Measurements from ENCODE around the gene PTGER3. TPM values are rescaled to one million over a fixed set of nuclear protein-coding genes. Genes with fewer than 3 reads are reported as not detected.

The PTGER3 gene
- total RNA-seq, 6 donors from 2014 or later = 0.44 to 4.9 (median 1.4) TPM; not detected in 1

DNA sequence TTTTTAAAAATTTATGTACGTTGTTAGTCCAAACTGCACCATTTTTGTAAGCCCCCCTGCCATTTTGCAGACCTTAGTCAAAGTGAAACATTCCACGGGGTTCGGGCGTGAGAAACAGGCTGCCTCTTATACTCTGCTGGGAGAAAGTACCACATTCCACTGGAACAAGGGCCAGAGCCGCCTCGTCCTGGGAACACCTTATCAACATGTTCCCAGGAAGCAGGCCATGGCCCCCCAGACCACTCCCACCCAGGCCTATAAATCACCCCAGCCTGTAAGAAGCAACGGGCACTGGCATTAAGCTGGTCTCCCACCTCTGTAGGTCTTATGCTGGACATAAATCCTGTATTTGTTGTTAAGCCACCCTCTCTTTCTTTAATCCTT lies 34.1 kb upstream of the PTGER3 start:
- DNase-seq (no peak), ATAC-seq (ENCODE audit: low FRiP score in 2 of 2) (no peak)
- TF ChIP-seq POLR2AphosphoS5 (IDR thresholded peaks at IDR 0.05) = no peak
- TF ChIP-seq, protein P1, sequence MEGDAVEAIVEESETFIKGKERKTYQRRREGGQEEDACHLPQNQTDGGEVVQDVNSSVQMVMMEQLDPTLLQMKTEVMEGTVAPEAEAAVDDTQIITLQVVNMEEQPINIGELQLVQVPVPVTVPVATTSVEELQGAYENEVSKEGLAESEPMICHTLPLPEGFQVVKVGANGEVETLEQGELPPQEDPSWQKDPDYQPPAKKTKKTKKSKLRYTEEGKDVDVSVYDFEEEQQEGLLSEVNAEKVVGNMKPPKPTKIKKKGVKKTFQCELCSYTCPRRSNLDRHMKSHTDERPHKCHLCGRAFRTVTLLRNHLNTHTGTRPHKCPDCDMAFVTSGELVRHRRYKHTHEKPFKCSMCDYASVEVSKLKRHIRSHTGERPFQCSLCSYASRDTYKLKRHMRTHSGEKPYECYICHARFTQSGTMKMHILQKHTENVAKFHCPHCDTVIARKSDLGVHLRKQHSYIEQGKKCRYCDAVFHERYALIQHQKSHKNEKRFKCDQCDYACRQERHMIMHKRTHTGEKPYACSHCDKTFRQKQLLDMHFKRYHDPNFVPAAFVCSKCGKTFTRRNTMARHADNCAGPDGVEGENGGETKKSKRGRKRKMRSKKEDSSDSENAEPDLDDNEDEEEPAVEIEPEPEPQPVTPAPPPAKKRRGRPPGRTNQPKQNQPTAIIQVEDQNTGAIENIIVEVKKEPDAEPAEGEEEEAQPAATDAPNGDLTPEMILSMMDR (IDR thresholded peaks at IDR 0.05) = no peak
- TF ChIP-seq POLR2A (IDR thresholded peaks at IDR 0.05) = no peak
- no peak for TF ChIP-seq EP300 (IDR thresholded peaks at IDR 0.05)
- H3K36me3 ChIP-seq = peaks cover 3 to 18% (median 10%) of the 10 kb centered on the region in 4 donors
- peak overlapping the region in 3 of 4 donors; percentile 75 to 88 (median 85) for H3K4me3 ChIP-seq
- 70 to 74% methylated on average over 7 of the region's 7 CpGs for WGBS, 2 donors
- no peaks in the 10 kb centered on the region for H3K9me3 ChIP-seq
- H3K27ac ChIP-seq = peak overlapping the region in 3 of 4 donors; percentile 87 to 94 (median 93)
- peaks cover 22 to 34% (median 24%) of the 10 kb centered on the region in 4 donors for H3K4me1 ChIP-seq
- H3K27me3 ChIP-seq = no peaks in the 10 kb centered on the region

DNA sequence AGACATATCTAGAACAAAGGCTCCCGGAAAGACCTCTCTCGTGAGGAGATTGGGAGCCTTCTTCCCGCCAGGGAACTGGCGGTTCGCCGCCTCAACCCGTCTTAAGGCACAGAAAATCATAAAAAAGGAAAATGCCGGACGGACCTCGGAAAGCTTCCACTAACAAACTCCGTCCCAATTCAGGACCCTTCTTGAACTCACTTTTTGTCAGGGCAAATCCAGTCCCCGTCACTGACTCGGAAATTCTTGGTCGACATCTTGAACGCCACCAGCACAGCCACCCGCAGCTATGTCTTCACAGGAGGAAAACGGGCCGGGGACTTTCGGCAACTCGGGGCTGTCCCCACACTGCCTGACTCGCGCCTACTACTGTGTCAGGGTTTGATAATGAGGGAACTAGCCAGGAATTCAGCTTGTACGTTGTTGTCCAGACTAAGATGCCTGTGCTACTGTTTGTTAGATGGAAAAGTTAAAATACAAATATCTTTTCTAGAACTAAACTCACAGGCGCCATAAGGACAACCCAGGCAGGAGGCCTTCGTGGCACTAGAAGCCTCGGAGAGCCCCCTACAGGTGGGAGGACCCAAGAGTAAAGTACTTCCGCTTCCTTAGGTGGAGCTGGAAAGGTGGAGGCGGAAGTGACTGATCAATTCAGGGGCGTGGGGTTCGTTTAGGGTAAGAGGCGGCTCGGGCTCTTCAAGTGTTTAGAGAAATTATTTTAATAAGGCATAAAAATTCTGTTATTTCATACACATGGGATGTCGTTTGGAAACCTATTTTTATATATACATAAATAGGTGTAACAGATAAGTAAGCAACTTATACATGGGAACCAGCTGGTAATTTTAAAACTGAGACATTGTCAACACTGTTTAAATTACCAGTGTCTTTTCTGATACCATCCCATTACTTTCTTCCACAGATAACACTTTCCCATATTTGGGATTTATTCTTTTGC lies 33.4 kb upstream of the PTGER3 start, which contains the start of gene ZRANB2:
TSS of gene ZRANB2 (minus strand) at position 297 of the 958 bp plus-strand sequence. CDS start at position 257, 40 bp downstream.
- no peaks in the 10 kb centered on the region for H3K9me3 ChIP-seq
- TF ChIP-seq, protein P1 (IDR thresholded peaks at IDR 0.05) = peak; percentile 42 to 63 (median 52)
- TF ChIP-seq EP300 (IDR thresholded peaks at IDR 0.05) (no peak), POLR2A (IDR thresholded peaks at IDR 0.05) (peak in 3 of 4 donors; percentile 65 to 81 (median 68)), POLR2AphosphoS5 (IDR thresholded peaks at IDR 0.05) (peak; percentile 43 to 88)
- H3K4me1 ChIP-seq = peaks cover 22 to 34% (median 25%) of the 10 kb centered on the region in 4 donors
- peak within 1 kb of the TSS; percentile 87 to 94 (median 93) for H3K27ac ChIP-seq
- WGBS, 2 donors = 0% methylated on average over 33 of the region's 33 CpGs
- no peaks in the 10 kb centered on the region for H3K27me3 ChIP-seq
- ATAC-seq (ENCODE audit: low FRiP score in 2 of 2) (peak; percentile 98), DNase-seq (peak; percentile 87 to 89)
- H3K36me3 ChIP-seq = peaks cover 5 to 25% (median 17%) of the 10 kb centered on the region in 4 donors
- H3K4me3 ChIP-seq = peak within 1 kb of the TSS; percentile 73 to 88 (median 80)

DNA sequence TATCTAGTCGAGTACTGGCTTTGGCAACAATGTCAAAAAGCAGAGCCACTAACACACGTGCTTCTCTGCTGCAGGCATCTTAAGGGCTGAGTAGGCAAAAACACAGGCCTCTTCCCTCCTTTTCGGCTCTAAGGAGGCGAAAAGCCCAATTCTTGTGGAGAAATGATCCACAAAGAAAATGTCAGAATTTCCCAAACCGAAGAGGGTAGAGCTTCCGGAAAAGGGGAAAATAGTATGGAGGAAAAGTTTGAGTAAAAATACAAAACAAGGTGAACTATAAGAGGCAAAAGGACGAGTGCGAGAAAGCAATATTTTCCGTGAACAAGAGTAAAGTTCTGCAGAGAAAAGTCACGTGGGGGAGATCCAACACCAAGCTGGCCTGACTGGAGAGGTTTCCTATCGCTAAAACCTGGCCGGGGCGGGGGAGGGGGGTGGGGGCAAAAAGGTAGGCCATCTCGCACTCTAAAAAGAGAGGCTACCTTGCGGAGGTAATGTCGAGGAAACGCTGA lies 32.7 kb upstream of the PTGER3 start:
- Histone ChIP-seq H3K4me3 (peak overlapping the region; percentile 73 to 88 (median 80)), H3K27me3 (no peaks in the 10 kb centered on the region), H3K27ac (peak overlapping the region; percentile 87 to 94 (median 93)), H3K4me1 (peaks cover 22 to 34% (median 25%) of the 10 kb centered on the region in 4 donors), H3K9me3 (no peaks in the 10 kb centered on the region), H3K36me3 (peaks cover 11 to 33% (median 22%) of the 10 kb centered on the region in 4 donors)
- DNase-seq (no peak), ATAC-seq (ENCODE audit: low FRiP score in 2 of 2) (peak in 1 of 2 donors; percentile 58)
- WGBS, 2 donors = 0 to 1% methylated on average over 17 of the region's 17 CpGs
- TF ChIP-seq POLR2AphosphoS5 (IDR thresholded peaks at IDR 0.05) = no peak

DNA sequence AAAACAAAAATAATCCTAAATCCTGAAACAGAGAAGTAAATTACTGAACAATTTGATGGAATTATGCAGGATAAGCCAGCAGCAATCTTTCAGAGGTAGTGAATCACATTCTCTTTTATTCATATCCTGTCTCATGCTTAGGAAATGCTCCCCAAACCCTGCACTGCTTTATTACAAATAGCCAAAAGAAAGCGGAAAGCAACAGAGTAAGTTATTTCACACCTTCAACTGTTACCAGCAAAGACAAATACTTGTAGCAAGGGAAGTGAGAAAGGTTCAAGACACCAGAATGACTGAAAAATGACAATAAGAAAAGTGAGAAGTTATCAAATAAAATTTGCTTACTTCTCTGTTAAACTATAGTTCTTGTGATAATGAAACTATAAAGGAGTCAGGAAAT lies 27.1 kb upstream of the PTGER3 start:
- no peak for DNase-seq
- TF ChIP-seq POLR2AphosphoS5 (IDR thresholded peaks at IDR 0.05) (no peak), POLR2A (IDR thresholded peaks at IDR 0.05) (no peak), EP300 (IDR thresholded peaks at IDR 0.05) (no peak)
- TF ChIP-seq, protein P1 (IDR thresholded peaks at IDR 0.05) = no peak
- Histone ChIP-seq H3K4me1 (peaks cover 17 to 22% (median 18%) of the 10 kb centered on the region in 4 donors), H3K4me3 (no peak overlapping the region), H3K27me3 (no peaks in the 10 kb centered on the region), H3K36me3 (peaks cover 42 to 89% (median 57%) of the 10 kb centered on the region in 4 donors), H3K27ac (no peak overlapping the region), H3K9me3 (no peaks in the 10 kb centered on the region)
- ATAC-seq (ENCODE audit: low FRiP score in 2 of 2) = no peak
- 97% methylated on average over 1 of the region's 1 CpG for WGBS, 2 donors

DNA sequence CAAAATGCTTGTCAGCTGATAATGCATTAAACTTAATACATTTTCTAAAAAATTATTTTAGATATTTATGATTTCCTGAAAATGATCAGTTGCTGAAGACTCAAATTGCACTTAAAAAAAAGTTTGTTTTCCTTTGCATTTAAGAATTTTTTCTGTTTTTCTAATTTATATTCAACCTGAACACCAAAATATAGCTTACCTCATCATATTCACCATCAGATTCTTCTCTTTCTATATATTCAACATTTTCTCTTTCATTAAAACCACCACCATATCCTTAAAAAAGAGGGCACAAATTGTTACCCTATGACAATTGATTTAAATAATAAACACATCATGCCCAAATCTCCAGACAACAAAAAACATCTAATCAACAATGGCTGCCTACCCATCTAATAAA lies 24.7 kb upstream of the PTGER3 start:
- Histone ChIP-seq H3K4me1 (peaks cover 0 to 5% (median 0%) of the 10 kb centered on the region in 4 donors), H3K27me3 (no peaks in the 10 kb centered on the region), H3K9me3 (no peaks in the 10 kb centered on the region), H3K36me3 (peaks cover 58 to 100% (median 72%) of the 10 kb centered on the region in 4 donors), H3K27ac (no peak overlapping the region), H3K4me3 (no peak overlapping the region)
- TF ChIP-seq POLR2A (IDR thresholded peaks at IDR 0.05) = no peak
- no peak for TF ChIP-seq EP300 (IDR thresholded peaks at IDR 0.05)
- no peak for TF ChIP-seq POLR2AphosphoS5 (IDR thresholded peaks at IDR 0.05)
- TF ChIP-seq, protein P1 (IDR thresholded peaks at IDR 0.05) = no peak
- no peak for ATAC-seq (ENCODE audit: low FRiP score in 2 of 2)
- DNase-seq = no peak

Measured in upper lobe of left lung (tissue), 6 donors.